Body of pancreas (tissue), 4 donors: ENCODE data around the gene BCL2L2.

ENCODE experiments used
- CTCF ChIP-seq, 7 experiments: fragments of 450-650 bp in 4 of 7; fragments of 200-600 bp in 3 of 7; sonication (generic) in 3 of 7; IDR thresholded peaks; one replicate each; pipeline ENCODE4 v1.5.1; 2016 to 2019; ENCODE audit warnings: antibody characterized with exemption in 7 of 7
- POLR2A ChIP-seq, 3 donors: fragments of 450-650 bp; IDR thresholded peaks; one replicate each; pipeline ENCODE4 v1.6.1; 2016; ENCODE audit warnings: antibody characterized with exemption in 3 of 3, mild to moderate bottlenecking in 2 of 3

GRCh38 chr14:23299986-23300686 is 6.5 kb upstream of the BCL2L2 start:
- no peak for TF ChIP-seq CTCF (IDR thresholded peaks at IDR 0.05)
- no peak for TF ChIP-seq POLR2A (IDR thresholded peaks at IDR 0.05)
